ENCODE measurements around the gene MED27. TPM values are rescaled to one million over a fixed set of nuclear protein-coding genes. Genes with fewer than 3 reads are reported as not detected.
"Not testable (repeated sequence)": the region's sequence is repeated elsewhere in the genome, so short reads cannot be mapped to it uniquely, and the experiment has no call there.

Gene MED27
- total RNA-seq, 1 donor from 2014 or later, result 19.1 TPM

- no peak for DNase-seq (ENCODE audit: extremely low read depth, low read depth, low spot score)
Observed at GRCh38 chr9:132077881-132078698, 1.6 kb downstream of the MED27 start.

- no peak for DNase-seq (ENCODE audit: extremely low read depth, low read depth, low spot score)
Observed at GRCh38 chr9:132075853-132076252, 3.8 kb downstream of the MED27 start.

GRCh38 chr9:132074736-132075135 lies 4.9 kb downstream of the MED27 start:
- DNase-seq (ENCODE audit: extremely low read depth, low read depth, low spot score), result no peak

- DNase-seq (ENCODE audit: extremely low read depth, low read depth, low spot score), result no peak
Observed at GRCh38 chr9:132071847-132072507, 7.7 kb downstream of the MED27 start.

- no peak for DNase-seq (ENCODE audit: extremely low read depth, low read depth, low spot score)
Observed at GRCh38 chr9:132069046-132069898, 10.4 kb downstream of the MED27 start.

GRCh38 chr9:132068605-132069004 lies 11.1 kb downstream of the MED27 start:
- no peak for DNase-seq (ENCODE audit: extremely low read depth, low read depth, low spot score)

- no peak for DNase-seq (ENCODE audit: extremely low read depth, low read depth, low spot score)
Observed at GRCh38 chr9:132066511-132066910, 13.2 kb downstream of the MED27 start.

- DNase-seq (ENCODE audit: extremely low read depth, low read depth, low spot score), result no peak
Observed at GRCh38 chr9:132066057-132066456, 13.6 kb downstream of the MED27 start.

GRCh38 chr9:132063281-132063680 lies 16.4 kb downstream of the MED27 start:
- DNase-seq (ENCODE audit: extremely low read depth, low read depth, low spot score), result no peak

GRCh38 chr9:132062806-132063205 lies 16.9 kb downstream of the MED27 start:
- no peak for DNase-seq (ENCODE audit: extremely low read depth, low read depth, low spot score)

- DNase-seq (ENCODE audit: extremely low read depth, low read depth, low spot score), result no peak
Observed at GRCh38 chr9:132061526-132061925, 18.1 kb downstream of the MED27 start.

GRCh38 chr9:132059361-132059760 lies 20.3 kb downstream of the MED27 start:
- no peak for DNase-seq (ENCODE audit: extremely low read depth, low read depth, low spot score)

- DNase-seq (ENCODE audit: extremely low read depth, low read depth, low spot score), result not testable (repeated sequence)
Observed at GRCh38 chr9:132058226-132058625, 21.4 kb downstream of the MED27 start.

- no peak for DNase-seq (ENCODE audit: extremely low read depth, low read depth, low spot score)
Observed at GRCh38 chr9:132056717-132057560, 22.7 kb downstream of the MED27 start.

- DNase-seq (ENCODE audit: extremely low read depth, low read depth, low spot score), result no peak
Observed at GRCh38 chr9:132055756-132056155, 23.9 kb downstream of the MED27 start.

- no peak for DNase-seq (ENCODE audit: extremely low read depth, low read depth, low spot score)
Observed at GRCh38 chr9:132054024-132054423, 25.6 kb downstream of the MED27 start.

GRCh38 chr9:132049900-132050299 lies 29.8 kb downstream of the MED27 start:
- no peak for DNase-seq (ENCODE audit: extremely low read depth, low read depth, low spot score)

GRCh38 chr9:132049323-132049882 lies 30.3 kb downstream of the MED27 start:
- DNase-seq (ENCODE audit: extremely low read depth, low read depth, low spot score), result no peak

- DNase-seq (ENCODE audit: extremely low read depth, low read depth, low spot score), result no peak
Observed at GRCh38 chr9:132048201-132048600, 31.5 kb downstream of the MED27 start.

- no peak for DNase-seq (ENCODE audit: extremely low read depth, low read depth, low spot score)
Observed at GRCh38 chr9:132046456-132046855, 33.2 kb downstream of the MED27 start.
